GM23338 (cell line): Measurements from ENCODE around the gene CDX1. TPM values are rescaled to one million over a fixed set of nuclear protein-coding genes. Genes with fewer than 3 reads are reported as not detected.

Experiments used
- ATAC-seq: fragments of 200-7000 bp; cut with Tn5 transposase; 3 replicates; pipeline ENCODE4 v1.9.1; 2020
- DNase-seq: peaks from one replicate; pipeline ENCODE4 v3.0.0-alpha.2; 2015; ENCODE audit warnings: low spot score
- H2AFZ ChIP-seq: fragments of 200-600 bp; sonication (generic); 2 replicates; pipeline ENCODE4 v1.8.0; 2016; ENCODE audit warnings: antibody characterized with exemption, mild to moderate bottlenecking, moderate library complexity
- H3F3A ChIP-seq: fragments of 200-600 bp; sonication (generic); replicated peaks from 2 replicates; pipeline ENCODE4 v1.8.0; 2017; ENCODE audit warnings: antibody characterized with exemption, mixed run types, low read depth
- H3K27ac ChIP-seq: fragments of 200-600 bp; sonication (generic); 2 replicates; pipeline ENCODE4 v1.6.1; 2016; ENCODE audit warnings: low read depth
- H3K27me3 ChIP-seq: fragments of 200-600 bp; sonication (generic); 2 replicates; pipeline ENCODE4 v1.8.0; 2016; ENCODE audit warnings: mild to moderate bottlenecking, mixed run types, moderate library complexity; ENCODE audit not compliant: insufficient read depth
- H3K36me3 ChIP-seq: fragments of 200-600 bp; sonication (generic); 2 replicates; pipeline ENCODE4 v1.8.0; 2016; ENCODE audit warnings: mild to moderate bottlenecking; ENCODE audit not compliant: insufficient read depth
- H3K4me1 ChIP-seq: fragments of 200-600 bp; sonication (generic); 2 replicates; pipeline ENCODE4 v1.8.0; 2016; ENCODE audit warnings: mild to moderate bottlenecking, moderate library complexity; ENCODE audit not compliant: insufficient read depth
- H3K4me2 ChIP-seq: fragments of 200-600 bp; sonication (generic); 2 replicates; pipeline ENCODE4 v1.7.1; 2017; ENCODE audit warnings: mixed run types
- H3K4me3 ChIP-seq: fragments of 200-600 bp; sonication (generic); 2 replicates; pipeline ENCODE4 v1.6.1; 2016; ENCODE audit warnings: mixed run types
- H3K79me2 ChIP-seq: fragments of 200-600 bp; sonication (generic); replicated peaks from 2 replicates; pipeline ENCODE4 v1.8.0; 2017; ENCODE audit warnings: mild to moderate bottlenecking; ENCODE audit not compliant: insufficient read depth
- H3K9me2 ChIP-seq: fragments of 200-600 bp; sonication (generic); 2 replicates; pipeline ENCODE4 v1.8.0; 2017; ENCODE audit not compliant: insufficient read depth
- H4K20me1 ChIP-seq: fragments of 200-600 bp; sonication (generic); replicated peaks from 2 replicates; pipeline ENCODE4 v1.8.0; 2017; ENCODE audit warnings: mild to moderate bottlenecking; ENCODE audit not compliant: insufficient read depth
- H3K27ac Mint-ChIP-seq: 2 replicates; pipeline ENCODE4 v1.8.0; 2020; ENCODE audit warnings: inconsistent platforms, mild to moderate bottlenecking, moderate library complexity, mixed read lengths
- H3K27me3 Mint-ChIP-seq: 3 replicates; pipeline ENCODE4 v1.8.0; 2022; ENCODE audit warnings: low read depth, mild to moderate bottlenecking, moderate library complexity, mixed read lengths, inconsistent platforms; ENCODE audit not compliant: insufficient read depth, poor library complexity
- H3K36me3 Mint-ChIP-seq: 3 replicates; pipeline ENCODE4 v1.8.0; 2021; ENCODE audit warnings: low read depth, mild to moderate bottlenecking, inconsistent platforms, moderate library complexity, mixed read lengths
- H3K4me1 Mint-ChIP-seq: 3 replicates; pipeline ENCODE4 v1.8.0; 2020; ENCODE audit warnings: mild to moderate bottlenecking, inconsistent platforms, mixed read lengths
- H3K4me3 Mint-ChIP-seq: 3 replicates; pipeline ENCODE4 v1.8.0; 2021; ENCODE audit warnings: moderate library complexity, mild to moderate bottlenecking, inconsistent platforms, mixed read lengths
- H3K9me3 Mint-ChIP-seq: 3 replicates; pipeline ENCODE4 v1.8.0; 2020; ENCODE audit warnings: moderate library complexity, mild to moderate bottlenecking, inconsistent platforms, mixed read lengths
- CREB1 ChIP-seq: fragments of 250-450 bp; sonication (Bioruptor Pico); IDR thresholded peaks from 2 replicates; pipeline ENCODE4 v1.5.0; 2020; ENCODE audit warnings: low read depth, mild to moderate bottlenecking, moderate library complexity
- CTCF ChIP-seq, 2 experiments: fragments of 200-600 bp in 1 of 2; sonication (generic) in 1 of 2; conservative IDR thresholded peaks; 2 replicates each; pipeline versions ENCODE4 v1.5.1 to v1.6.1; 2016 to 2017; ENCODE audit warnings: antibody characterized with exemption in 2 of 2, low read depth in 2 of 2, mild to moderate bottlenecking in 2 of 2, moderate library complexity in 1 of 2
- EZH2 ChIP-seq: fragments of 200-600 bp; sonication (generic); IDR thresholded peaks from one replicate; pipeline ENCODE4 v1.8.0; 2017; ENCODE audit warnings: antibody characterized with exemption, mild to moderate bottlenecking, low read depth; ENCODE audit not compliant: unreplicated experiment
- EZH2phosphoT487 ChIP-seq: fragments of 200-600 bp; sonication (generic); IDR thresholded peaks from one replicate; pipeline ENCODE4 v1.8.1; 2018; ENCODE audit warnings: antibody characterized with exemption; ENCODE audit not compliant: unreplicated experiment
- JUNB ChIP-seq: IDR thresholded peaks from one replicate; pipeline ENCODE4 v1.6.1; 2016; ENCODE audit warnings: antibody characterized with exemption; ENCODE audit not compliant: unreplicated experiment
- NANOG ChIP-seq: IDR thresholded peaks from 2 replicates; pipeline ENCODE4 v1.6.1; 2016; ENCODE audit warnings: antibody characterized with exemption, borderline replicate concordance
- POLR2AphosphoS5 ChIP-seq: IDR thresholded peaks from 2 replicates; pipeline ENCODE4 v1.6.1; 2016; ENCODE audit warnings: antibody characterized with exemption, low read depth
- STAT1 ChIP-seq: IDR thresholded peaks from one replicate; pipeline ENCODE4 v1.6.1; 2016; ENCODE audit warnings: antibody characterized with exemption; ENCODE audit not compliant: unreplicated experiment
- ZNF114 ChIP-seq: fragments of 250-450 bp; sonication (Bioruptor Pico); IDR thresholded peaks from 2 replicates; pipeline ENCODE4 v1.5.0; 2020; ENCODE audit warnings: mild to moderate bottlenecking, moderate library complexity
- ZNF331 ChIP-seq: fragments of 250-450 bp; sonication (Bioruptor Pico); IDR thresholded peaks from 2 replicates; pipeline ENCODE4 v1.5.0; 2020; ENCODE audit warnings: low read depth, mild to moderate bottlenecking, moderate library complexity
- polyA plus RNA-seq: library from polyadenylated mRNA; unstranded; fragments of >200 nt; fragmentation: Nextera tagmentation; extraction: Ambion mirVana; gene quantifications from 2 replicates; pipeline ENCODE4 v1.2.1, GENCODE V29; 2016
- total RNA-seq: library from RNA; depleted of rRNA; stranded (reverse); fragments of >200 nt; shearing (Covaris generic); gene quantifications from 2 replicates; pipeline ENCODE4 v1.2.3, GENCODE V29; 2014
- TF ChIP-seq, protein P1 (sequence below): IDR thresholded peaks from 2 replicates; pipeline ENCODE4 v1.6.1; 2016; ENCODE audit warnings: antibody characterized with exemption
- TF ChIP-seq, protein P2 (sequence below): IDR thresholded peaks from one replicate; pipeline ENCODE4 v1.6.1; 2018; ENCODE audit warnings: antibody characterized with exemption; ENCODE audit not compliant: unreplicated experiment

The CDX1 gene
- total and polyA plus RNA-seq, 2 experiments from 2014 or later: not detected

DNA sequence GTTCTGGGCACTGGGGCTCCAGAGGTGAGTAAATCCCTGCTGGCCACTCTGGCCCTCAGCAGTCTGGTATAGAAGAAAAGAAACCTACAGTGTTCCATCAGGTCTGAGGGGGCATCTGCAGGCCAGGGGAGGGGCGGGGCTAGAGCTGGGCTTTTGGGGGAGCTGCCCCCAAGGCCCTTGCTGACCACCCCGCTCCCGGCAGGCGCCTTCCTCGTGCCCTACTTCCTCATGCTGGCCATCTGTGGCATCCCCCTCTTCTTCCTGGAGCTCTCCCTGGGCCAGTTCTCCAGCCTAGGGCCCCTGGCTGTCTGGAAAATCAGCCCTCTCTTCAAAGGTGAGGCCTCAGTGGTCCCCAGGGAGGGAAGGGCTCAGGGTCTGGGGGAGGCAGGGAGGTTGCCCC lies 29.9 kb downstream of the CDX1 start:
- Histone ChIP-seq H4K20me1 (no peaks in the 10 kb centered on the region), H3K9me2 (no peaks in the 10 kb centered on the region), H3K4me1 (no peaks in the 10 kb centered on the region), H3K27ac (no peak overlapping the region), H3K4me3 (no peak overlapping the region), H3K27me3 (peaks cover 10% of the 10 kb centered on the region), H3K4me2 (no peak overlapping the region), H3K79me2 (no peaks in the 10 kb centered on the region), H3K36me3 (no peaks in the 10 kb centered on the region), H3F3A (no peaks in the 10 kb centered on the region), H2AFZ (no peak overlapping the region)
- Mint-ChIP-seq H3K36me3 (no peaks in the 10 kb centered on the region), H3K27me3 (peaks cover 22% of the 10 kb centered on the region), H3K4me3 (no peak overlapping the region), H3K27ac (no peak overlapping the region), H3K9me3 (no peaks in the 10 kb centered on the region), H3K4me1 (no peaks in the 10 kb centered on the region; the same call in 2 of the 3 replicates)
- no peak for DNase-seq
- TF ChIP-seq ZNF331 (CRISPR knock-in tag) (no peak), EZH2phosphoT487 (no peak), EZH2 (no peak), ZNF114 (CRISPR knock-in tag) (no peak), STAT1 (no peak)
- no peak for ATAC-seq

GRCh38 chr5:150196986-150197385 lies 30.4 kb downstream of the CDX1 start:
- H3K4me1 Mint-ChIP-seq: no peaks in the 10 kb centered on the region; the same call in 2 of the 3 replicates
- H3K4me1 ChIP-seq: no peaks in the 10 kb centered on the region
- no peaks in the 10 kb centered on the region for H4K20me1 ChIP-seq
- H2AFZ ChIP-seq: no peak overlapping the region
- no peak overlapping the region for H3K4me3 ChIP-seq
- peaks cover 6% of the 10 kb centered on the region; the same call in 1 of the 2 replicates for H3K27me3 ChIP-seq
- no peak for ATAC-seq
- no peak overlapping the region for H3K27ac Mint-ChIP-seq
- DNase-seq: no peak
- H3K36me3 Mint-ChIP-seq: no peaks in the 10 kb centered on the region
- no peak overlapping the region for H3K27ac ChIP-seq
- no peaks in the 10 kb centered on the region for H3F3A ChIP-seq
- H3K79me2 ChIP-seq: no peaks in the 10 kb centered on the region
- no peak overlapping the region for H3K4me3 Mint-ChIP-seq
- peaks cover 17% of the 10 kb centered on the region for H3K27me3 Mint-ChIP-seq
- no peaks in the 10 kb centered on the region for H3K36me3 ChIP-seq
- H3K9me2 ChIP-seq: no peaks in the 10 kb centered on the region
- no peak overlapping the region for H3K4me2 ChIP-seq
- H3K9me3 Mint-ChIP-seq: no peaks in the 10 kb centered on the region
- TF ChIP-seq POLR2AphosphoS5 (no peak), ZNF114 (CRISPR knock-in tag) (no peak), EZH2phosphoT487 (no peak), JUNB (no peak), CTCF (conservative IDR thresholded peaks at IDR 0.05; ENCODE audit: low read depth in 2 of 2) (no peak), ZNF331 (CRISPR knock-in tag) (no peak), EZH2 (no peak), NANOG (no peak), STAT1 (no peak), CREB1 (CRISPR knock-in tag) (no peak)
- TF ChIP-seq, protein P1, sequence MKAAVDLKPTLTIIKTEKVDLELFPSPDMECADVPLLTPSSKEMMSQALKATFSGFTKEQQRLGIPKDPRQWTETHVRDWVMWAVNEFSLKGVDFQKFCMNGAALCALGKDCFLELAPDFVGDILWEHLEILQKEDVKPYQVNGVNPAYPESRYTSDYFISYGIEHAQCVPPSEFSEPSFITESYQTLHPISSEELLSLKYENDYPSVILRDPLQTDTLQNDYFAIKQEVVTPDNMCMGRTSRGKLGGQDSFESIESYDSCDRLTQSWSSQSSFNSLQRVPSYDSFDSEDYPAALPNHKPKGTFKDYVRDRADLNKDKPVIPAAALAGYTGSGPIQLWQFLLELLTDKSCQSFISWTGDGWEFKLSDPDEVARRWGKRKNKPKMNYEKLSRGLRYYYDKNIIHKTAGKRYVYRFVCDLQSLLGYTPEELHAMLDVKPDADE: no peak
- TF ChIP-seq, protein P2, sequence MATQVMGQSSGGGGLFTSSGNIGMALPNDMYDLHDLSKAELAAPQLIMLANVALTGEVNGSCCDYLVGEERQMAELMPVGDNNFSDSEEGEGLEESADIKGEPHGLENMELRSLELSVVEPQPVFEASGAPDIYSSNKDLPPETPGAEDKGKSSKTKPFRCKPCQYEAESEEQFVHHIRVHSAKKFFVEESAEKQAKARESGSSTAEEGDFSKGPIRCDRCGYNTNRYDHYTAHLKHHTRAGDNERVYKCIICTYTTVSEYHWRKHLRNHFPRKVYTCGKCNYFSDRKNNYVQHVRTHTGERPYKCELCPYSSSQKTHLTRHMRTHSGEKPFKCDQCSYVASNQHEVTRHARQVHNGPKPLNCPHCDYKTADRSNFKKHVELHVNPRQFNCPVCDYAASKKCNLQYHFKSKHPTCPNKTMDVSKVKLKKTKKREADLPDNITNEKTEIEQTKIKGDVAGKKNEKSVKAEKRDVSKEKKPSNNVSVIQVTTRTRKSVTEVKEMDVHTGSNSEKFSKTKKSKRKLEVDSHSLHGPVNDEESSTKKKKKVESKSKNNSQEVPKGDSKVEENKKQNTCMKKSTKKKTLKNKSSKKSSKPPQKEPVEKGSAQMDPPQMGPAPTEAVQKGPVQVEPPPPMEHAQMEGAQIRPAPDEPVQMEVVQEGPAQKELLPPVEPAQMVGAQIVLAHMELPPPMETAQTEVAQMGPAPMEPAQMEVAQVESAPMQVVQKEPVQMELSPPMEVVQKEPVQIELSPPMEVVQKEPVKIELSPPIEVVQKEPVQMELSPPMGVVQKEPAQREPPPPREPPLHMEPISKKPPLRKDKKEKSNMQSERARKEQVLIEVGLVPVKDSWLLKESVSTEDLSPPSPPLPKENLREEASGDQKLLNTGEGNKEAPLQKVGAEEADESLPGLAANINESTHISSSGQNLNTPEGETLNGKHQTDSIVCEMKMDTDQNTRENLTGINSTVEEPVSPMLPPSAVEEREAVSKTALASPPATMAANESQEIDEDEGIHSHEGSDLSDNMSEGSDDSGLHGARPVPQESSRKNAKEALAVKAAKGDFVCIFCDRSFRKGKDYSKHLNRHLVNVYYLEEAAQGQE: no peak
